ENCODE data around the gene COQ8B. TPM values are rescaled to one million over a fixed set of nuclear protein-coding genes. Genes with fewer than 3 reads are reported as not detected.

COQ8B gene
- total RNA-seq, 1 donor from 2014 or later, result 49.9 TPM

- Mint-ChIP-seq H3K36me3 (ENCODE audit: unreplicated experiment) (peaks cover 11% of the 10 kb centered on the region), H3K4me1 (ENCODE audit: low read depth, unreplicated experiment) (peaks cover 4% of the 10 kb centered on the region), H3K27me3 (ENCODE audit: unreplicated experiment) (peaks cover 2% of the 10 kb centered on the region), H3K4me3 (ENCODE audit: unreplicated experiment) (no peak overlapping the region), H3K9me3 (ENCODE audit: unreplicated experiment) (peaks cover 2% of the 10 kb centered on the region), H3K27ac (ENCODE audit: unreplicated experiment) (no peak overlapping the region)
- no peak for DNase-seq
- TF ChIP-seq CTCF (IDR thresholded peaks at IDR 0.05; ENCODE audit: partially characterized antibody, unreplicated experiment), result no peak
Observed at GRCh38 chr19:40681039-40681438, 35.6 kb downstream of the COQ8B start.

- Mint-ChIP-seq H3K9me3 (ENCODE audit: unreplicated experiment) (no peaks in the 10 kb centered on the region), H3K4me1 (ENCODE audit: low read depth, unreplicated experiment) (no peaks in the 10 kb centered on the region), H3K27ac (ENCODE audit: unreplicated experiment) (no peak overlapping the region), H3K36me3 (ENCODE audit: unreplicated experiment) (no peaks in the 10 kb centered on the region), H3K27me3 (ENCODE audit: unreplicated experiment) (peaks cover 2% of the 10 kb centered on the region), H3K4me3 (ENCODE audit: unreplicated experiment) (no peak overlapping the region)
- no peak for DNase-seq
- no peak for TF ChIP-seq CTCF (IDR thresholded peaks at IDR 0.05; ENCODE audit: partially characterized antibody, unreplicated experiment)
Observed at GRCh38 chr19:40677156-40677555, 39.5 kb downstream of the COQ8B start.

GRCh38 chr19:40674291-40674690, 42.4 kb downstream of the COQ8B start:
- H3K4me1 Mint-ChIP-seq (ENCODE audit: low read depth, unreplicated experiment), result no peaks in the 10 kb centered on the region
- H3K27ac Mint-ChIP-seq (ENCODE audit: unreplicated experiment), result no peak overlapping the region
- no peak overlapping the region for H3K4me3 Mint-ChIP-seq (ENCODE audit: unreplicated experiment)
- peaks cover 15% of the 10 kb centered on the region for H3K36me3 Mint-ChIP-seq (ENCODE audit: unreplicated experiment)
- DNase-seq, result no peak
- H3K27me3 Mint-ChIP-seq (ENCODE audit: unreplicated experiment), result peaks cover 2% of the 10 kb centered on the region
- H3K9me3 Mint-ChIP-seq (ENCODE audit: unreplicated experiment), result peaks cover 3% of the 10 kb centered on the region
- TF ChIP-seq CTCF (IDR thresholded peaks at IDR 0.05; ENCODE audit: partially characterized antibody, unreplicated experiment), result no peak

GRCh38 chr19:40673397-40673796, 43.3 kb downstream of the COQ8B start:
- peaks cover 2% of the 10 kb centered on the region for H3K27me3 Mint-ChIP-seq (ENCODE audit: unreplicated experiment)
- H3K27ac Mint-ChIP-seq (ENCODE audit: unreplicated experiment), result no peak overlapping the region
- TF ChIP-seq CTCF (IDR thresholded peaks at IDR 0.05; ENCODE audit: partially characterized antibody, unreplicated experiment), result no peak
- peaks cover 3% of the 10 kb centered on the region for H3K9me3 Mint-ChIP-seq (ENCODE audit: unreplicated experiment)
- DNase-seq, result no peak
- H3K4me3 Mint-ChIP-seq (ENCODE audit: unreplicated experiment), result no peak overlapping the region
- H3K36me3 Mint-ChIP-seq (ENCODE audit: unreplicated experiment), result peaks cover 16% of the 10 kb centered on the region
- H3K4me1 Mint-ChIP-seq (ENCODE audit: low read depth, unreplicated experiment), result no peaks in the 10 kb centered on the region

GRCh38 chr19:40672573-40673299, 44.0 kb downstream of the COQ8B start:
- TF ChIP-seq CTCF (IDR thresholded peaks at IDR 0.05; ENCODE audit: partially characterized antibody, unreplicated experiment), result no peak
- Mint-ChIP-seq H3K27me3 (ENCODE audit: unreplicated experiment) (peaks cover 2% of the 10 kb centered on the region), H3K27ac (ENCODE audit: unreplicated experiment) (no peak overlapping the region), H3K36me3 (ENCODE audit: unreplicated experiment) (peaks cover 16% of the 10 kb centered on the region), H3K4me1 (ENCODE audit: low read depth, unreplicated experiment) (no peaks in the 10 kb centered on the region), H3K9me3 (ENCODE audit: unreplicated experiment) (peaks cover 3% of the 10 kb centered on the region), H3K4me3 (ENCODE audit: unreplicated experiment) (no peak overlapping the region)
- DNase-seq, result no peak
